ENCODE data around the gene NOX4.

- no peak for TF ChIP-seq EZH2 (IDR thresholded peaks at IDR 0.05; ENCODE audit: borderline replicate concordance, low read length)
- no peak for TF ChIP-seq CTCF (IDR thresholded peaks at IDR 0.05; ENCODE audit: low read length)
Observed at GRCh38 chr11:89537936-89538335, 46.8 kb upstream of the NOX4 start.

Data from OCI-LY1 (cell line).